NAMALWA (cell line): Measurements from ENCODE around the gene LOX.

Source experiments
- DNase-seq: peaks from one replicate; pipeline ENCODE4 v3.0.0-alpha.2; 2015; ENCODE audit warnings: low spot score

LOX gene

GRCh38 chr5:122053181-122054109, 24.6 kb downstream of the LOX start:
- no peak for DNase-seq

DNA sequence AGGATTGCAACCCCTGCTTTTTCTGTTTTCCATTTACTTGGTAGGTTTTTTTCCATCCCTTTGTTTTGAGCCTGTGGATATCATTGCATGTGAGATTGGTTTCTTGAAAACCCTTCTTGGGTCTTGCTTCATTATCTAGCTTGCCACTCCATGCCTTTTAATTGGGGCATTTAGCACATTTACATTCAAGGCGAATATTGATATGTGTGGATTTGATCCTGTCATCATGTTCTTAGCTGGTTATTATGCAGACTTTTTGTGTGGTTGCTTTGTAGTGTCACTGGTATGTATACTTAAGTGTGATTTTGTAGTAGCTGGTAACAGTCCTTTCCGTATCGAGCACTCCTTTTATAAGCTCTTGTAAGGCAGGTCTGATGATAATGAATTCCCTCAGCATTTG, 26.5 kb downstream of the LOX start:
- no peak for DNase-seq

- DNase-seq = no peak
Measured at GRCh38 chr5:122050959-122051358, 27.1 kb downstream of the LOX start.

DNA sequence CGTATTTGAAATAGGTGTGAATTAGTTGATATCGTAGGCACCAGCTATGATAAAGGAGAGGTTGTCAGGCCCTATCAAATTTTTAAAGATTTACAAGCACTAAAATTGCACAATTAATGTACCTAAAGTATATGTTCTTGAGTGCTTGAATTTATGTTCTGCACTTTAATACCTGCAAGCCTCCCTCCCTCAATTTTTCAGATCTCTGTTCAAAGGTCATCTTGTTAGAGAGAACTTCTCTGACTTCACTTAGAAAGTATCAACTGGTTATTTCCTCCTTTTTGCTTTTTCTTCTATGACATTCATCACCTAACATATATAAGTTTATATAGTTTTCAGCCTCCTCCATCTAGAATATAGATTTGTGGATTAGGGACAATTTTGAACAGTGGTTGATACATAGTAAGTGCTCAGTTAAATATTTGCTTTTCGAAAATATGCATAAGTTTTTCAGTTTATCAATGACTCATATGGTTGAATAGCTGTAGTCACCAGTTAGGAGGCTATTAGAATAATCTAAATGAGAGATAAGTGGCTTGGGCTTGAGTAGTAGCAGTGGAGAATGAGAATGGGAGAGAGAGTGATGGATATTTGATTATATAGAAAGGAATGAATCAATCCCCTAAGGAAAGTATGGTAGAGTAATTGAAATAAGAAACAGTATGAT, 37.3 kb downstream of the LOX start:
- DNase-seq = no peak

DNA sequence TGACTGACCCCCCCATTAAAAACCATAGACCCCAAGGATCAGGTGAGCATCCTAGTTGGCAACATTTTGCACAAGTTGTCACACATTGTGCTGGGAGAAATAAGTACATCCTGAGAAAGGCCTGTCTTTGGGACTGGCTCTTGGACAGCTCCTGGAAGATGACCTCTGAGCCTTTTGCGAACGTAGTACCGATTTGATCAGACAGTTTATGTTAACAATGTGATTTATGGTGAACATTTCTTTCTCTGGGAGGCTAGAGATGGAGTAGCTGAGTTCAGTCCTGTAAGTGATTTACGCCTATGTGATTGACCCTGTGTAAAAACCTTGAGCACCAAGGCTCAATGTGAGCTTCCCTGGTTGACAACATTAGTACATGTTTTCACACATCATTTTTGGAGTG, 41.7 kb downstream of the LOX start:
- no peak for DNase-seq

DNA sequence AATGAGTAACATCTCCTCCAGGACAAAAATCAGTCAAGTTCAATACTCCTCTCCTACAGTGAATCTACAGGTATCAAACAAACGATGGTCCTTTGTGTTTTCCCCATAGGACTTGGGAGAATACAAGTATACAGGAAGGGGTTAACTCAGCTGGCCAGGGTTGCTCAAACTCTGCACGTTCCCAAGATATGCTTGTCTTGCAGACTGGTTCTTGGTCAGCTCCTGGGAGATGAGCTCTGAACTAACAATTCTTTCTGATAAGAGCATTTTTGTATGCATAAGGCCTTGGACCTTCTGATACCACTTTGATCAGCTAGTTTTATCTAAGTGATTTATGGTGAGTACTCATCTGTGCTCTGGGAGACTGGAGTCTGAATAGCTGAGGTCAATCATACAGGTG, 42.1 kb downstream of the LOX start:
- DNase-seq = no peak

GRCh38 chr5:122031836-122032235, 46.2 kb downstream of the LOX start:
- no peak for DNase-seq

DNA sequence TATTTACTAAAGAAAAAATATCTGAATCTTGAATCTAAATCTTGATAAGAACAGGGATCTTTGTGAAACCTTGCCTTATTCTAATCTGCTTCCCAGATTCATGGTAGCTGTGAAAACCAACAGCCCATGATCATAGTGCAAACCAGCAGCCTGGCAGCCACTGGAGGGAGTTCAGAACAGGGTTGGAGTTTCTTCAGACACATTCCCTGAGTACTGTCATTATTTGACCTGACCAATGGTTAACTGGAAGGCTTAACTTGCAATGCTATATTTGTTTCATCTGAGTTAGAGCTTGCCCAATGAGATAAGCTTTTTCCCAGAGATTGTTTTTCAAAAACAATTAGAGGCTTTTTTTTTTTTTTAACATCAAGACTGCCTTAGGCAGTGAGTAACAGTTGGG, 47.8 kb downstream of the LOX start:
- no peak for DNase-seq

DNA sequence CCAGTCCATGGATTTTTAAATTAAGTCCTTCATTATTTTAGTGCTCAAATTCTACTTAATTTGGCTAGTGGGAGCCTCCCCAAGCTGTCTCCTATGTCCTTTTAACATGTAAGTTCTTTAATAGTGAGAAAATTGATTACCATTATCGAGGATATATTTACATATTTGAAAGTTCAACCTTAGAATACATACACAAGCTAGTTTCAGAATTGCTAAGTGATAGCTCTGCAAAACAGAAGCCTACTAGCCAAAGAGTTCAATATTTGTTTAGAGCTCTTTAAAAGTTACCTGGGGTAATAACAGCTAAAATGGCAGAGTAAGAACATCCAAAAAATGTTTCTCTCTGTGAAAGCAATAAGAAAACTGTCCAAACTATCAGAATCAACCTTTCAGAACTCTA, 48.2 kb downstream of the LOX start:
- no peak for DNase-seq

DNA sequence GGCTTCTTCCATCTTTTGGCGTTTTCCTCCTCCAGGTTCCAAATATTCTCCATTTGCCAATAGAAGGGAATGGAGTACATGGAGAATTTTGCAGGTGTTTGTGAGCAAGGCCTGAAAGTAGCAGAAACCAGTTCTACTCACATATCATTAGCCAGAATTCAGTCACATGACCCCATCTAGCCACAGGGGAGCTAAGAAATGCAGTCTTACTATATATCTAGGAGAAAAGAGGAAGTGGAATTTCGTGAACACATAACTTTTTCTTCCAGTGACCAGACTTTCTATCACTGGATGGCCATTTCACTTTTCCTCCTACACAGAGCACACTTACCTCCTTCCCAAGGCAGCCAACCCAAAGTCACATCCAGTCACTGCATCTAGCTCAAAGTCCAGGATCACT, 55.1 kb downstream of the LOX start:
- DNase-seq = no peak

GRCh38 chr5:122019919-122020590, 58.0 kb downstream of the LOX start:
- DNase-seq = no peak

- no peak for DNase-seq
Measured at GRCh38 chr5:122015471-122015870, 62.6 kb downstream of the LOX start.

GRCh38 chr5:122014236-122014935, 63.7 kb downstream of the LOX start:
- DNase-seq = no peak
